HG03097 (cell line): ENCODE data around the gene SCOC.

Experiments used
- ATAC-seq: cut with Tn5 transposase; IDR thresholded peaks from one replicate; pipeline ENCODE4 v1.9.1; 2021; ENCODE audit not compliant: unreplicated experiment, low FRiP score

The SCOC gene

DNA sequence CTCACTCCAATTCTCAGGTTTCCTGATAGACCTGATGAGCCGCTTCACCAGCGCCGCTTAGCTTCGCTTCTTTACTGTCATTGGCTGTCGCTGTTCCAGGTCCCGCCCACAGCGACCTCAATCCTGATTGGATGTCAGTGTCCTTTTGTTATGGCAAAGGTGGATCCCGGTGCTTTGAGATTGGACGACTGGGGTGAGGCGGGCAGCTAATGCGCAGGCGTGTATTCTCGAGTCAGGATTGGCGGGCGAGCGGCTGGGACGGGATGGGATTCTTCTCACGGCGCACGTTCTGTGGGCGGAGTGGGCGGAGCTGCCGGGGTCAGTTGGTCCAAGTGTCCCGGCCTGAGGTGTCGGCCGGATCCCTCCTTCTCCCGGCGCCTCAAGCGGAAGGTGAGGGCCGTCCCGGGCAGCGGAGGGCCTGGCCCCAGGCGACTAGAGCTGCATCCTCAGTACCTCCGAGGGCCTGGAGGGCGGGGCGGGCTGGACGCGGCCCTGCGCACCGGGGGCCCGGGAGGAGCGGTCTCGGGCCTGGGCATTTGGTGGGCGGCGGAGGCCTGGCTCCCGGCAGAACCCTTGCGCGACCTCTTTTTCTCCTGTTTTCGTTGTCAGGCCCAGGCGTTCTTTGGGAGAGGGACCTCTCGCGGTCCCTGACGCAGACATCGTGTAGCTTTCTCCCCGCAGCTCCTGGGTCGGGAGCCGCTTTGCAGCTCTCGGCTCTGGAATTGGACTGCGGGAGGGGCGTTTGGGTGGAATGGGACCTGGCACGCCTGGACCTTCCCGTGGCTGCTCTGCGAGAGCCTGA lies at the start of gene SCOC:
Gene SCOC (plus strand): TSS at position 319 of the 802 bp plus-strand sequence. CDS start 5,525 bp downstream, outside the sequence.
- peak; percentile 95 for ATAC-seq

DNA sequence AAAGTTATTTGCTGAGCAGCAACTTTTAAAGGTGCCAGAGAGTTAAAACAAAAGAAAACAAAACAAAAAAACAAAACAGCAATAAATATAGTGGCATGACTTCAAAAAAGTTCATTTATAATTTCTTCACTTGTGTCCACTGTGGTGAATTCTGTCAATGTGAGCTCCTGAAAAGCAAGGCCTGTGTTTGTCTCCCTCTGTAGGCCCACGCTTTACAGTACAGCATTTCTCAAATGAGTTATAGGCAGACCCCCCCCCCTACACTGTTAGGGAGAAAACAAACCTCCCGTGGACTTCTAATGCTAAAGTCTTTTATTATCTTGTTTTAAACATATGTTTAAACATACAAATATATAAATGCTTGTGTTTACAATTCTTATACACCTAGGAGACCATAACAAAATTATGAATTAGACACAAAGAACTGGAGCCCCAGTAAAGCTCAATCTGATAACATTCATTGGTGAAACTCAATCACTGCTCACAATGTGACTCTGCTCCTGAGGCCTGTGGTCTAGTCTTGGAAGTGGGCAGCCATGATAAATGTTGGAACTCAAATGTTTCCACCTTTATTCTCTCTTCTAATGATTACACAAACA lies 47.0 kb upstream of the SCOC start:
- ATAC-seq = no peak

DNA sequence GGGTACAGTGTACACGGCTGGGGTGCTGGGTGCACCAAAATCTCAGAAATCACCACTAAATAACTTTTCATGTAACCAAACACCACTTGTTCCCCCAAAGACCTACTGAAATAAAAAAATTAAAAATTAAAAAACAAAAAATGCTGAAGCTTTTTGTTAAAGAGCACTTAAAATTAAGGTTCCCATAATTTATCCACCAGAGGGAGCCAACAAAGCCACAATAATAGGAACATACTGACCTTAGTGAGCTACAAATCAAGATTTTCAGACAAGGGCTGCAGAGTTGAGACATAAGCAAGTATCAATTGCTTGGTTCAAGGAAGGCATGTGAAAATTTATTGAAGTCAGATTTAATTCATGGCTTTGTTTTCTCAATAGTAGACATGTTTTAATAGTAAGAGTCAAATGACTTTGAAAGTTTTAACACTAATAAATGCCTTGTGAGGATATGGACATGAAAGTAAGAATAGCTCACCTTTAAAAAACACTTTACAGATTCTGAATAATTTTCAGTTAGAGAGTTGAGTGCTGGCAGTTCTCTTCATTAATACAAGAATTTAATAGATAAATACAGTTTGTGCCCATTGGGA lies 43.0 kb upstream of the SCOC start:
- ATAC-seq = no peak

DNA sequence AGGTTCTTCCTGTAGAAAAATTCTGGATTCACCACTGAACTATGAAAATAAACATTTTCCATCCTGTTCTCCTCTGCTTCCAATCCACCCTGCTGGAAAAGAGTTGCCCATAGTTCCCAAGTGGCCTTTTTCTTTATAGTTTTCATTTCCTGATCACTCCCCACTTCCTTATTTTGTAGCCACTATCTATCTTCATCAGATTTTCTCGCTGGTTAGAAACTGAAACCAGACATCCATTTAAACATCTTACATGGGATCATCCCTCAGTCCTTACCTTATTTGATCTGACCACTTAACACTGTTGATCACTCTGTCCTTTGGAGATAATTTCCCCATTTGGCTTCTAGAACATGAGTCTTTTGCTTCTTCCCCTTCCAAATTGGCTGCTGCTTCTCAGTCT lies 42.2 kb upstream of the SCOC start:
- no peak for ATAC-seq

DNA sequence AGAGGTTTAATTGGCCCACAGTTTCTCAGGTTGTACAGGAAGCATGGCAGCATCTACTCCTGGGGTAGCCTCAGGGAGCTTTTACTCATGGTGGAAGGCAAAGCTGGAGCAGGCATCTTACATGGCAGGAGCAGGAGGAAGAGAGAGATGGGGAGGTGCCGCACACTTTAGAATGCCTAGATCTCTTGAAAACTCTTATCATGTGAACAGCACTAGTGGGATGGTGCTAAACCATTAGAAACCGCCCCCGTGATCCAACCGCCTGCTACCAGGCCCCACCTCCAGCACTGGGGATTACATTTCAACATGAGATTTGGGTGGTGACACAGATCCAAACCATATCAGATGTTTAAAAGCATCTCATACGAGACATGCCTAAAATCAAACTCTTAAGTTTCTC lies 41.6 kb upstream of the SCOC start:
- no peak for ATAC-seq

DNA sequence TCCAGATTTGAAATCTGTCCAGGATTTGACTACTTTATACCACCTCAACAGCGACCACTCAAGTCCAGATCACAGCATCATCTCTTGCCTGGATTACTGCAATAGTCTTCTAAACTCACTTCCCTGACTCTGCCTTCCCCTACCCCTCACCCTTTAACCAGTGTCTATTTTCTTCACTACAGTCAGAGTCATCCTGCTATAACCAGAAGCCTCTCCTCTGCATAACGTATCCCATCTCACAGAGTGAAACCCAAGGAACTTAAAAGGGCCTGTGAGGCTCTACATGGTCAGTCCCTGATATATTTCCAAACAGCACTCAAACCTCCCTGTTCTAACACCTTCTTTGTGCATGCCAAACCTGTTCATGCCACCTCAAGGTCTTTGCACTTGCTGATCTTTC lies 40.7 kb upstream of the SCOC start:
- ATAC-seq = no peak

DNA sequence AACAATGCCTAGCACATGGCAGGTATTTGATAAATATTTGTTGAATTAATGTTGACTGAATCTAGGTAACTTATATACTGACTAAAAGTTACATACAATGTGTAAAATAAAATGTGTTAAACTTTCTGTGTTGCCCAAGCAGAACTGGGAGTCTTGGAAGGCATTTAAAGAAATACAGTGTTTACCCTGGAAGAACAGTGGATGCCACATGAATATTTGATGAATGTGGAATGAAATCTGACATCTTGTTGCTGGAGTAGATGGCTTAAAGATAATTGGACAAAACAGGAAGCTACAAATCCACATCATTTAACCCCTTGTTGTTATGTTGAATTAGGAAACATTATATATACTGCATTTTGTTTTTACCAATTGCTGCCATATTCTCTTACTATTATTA lies 39.9 kb upstream of the SCOC start:
- no peak for ATAC-seq

DNA sequence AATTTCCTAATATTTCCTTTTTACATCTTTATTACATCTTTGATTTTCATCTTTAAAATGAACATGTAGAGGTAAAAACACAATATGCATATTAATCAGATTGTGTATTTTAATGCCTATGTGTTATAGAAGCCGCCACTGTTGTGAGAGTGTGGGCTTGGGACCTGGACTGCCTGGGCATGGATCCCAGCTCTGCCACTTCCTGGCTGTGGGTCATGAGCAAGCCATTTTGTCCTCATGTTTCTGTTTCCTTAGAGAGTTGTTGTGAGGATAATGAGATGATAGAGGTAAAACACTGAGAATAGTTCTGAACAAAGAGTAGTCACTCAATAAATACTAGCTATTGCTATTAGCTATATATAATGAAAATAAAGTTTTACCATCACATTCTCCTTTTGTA lies 38.4 kb upstream of the SCOC start:
- ATAC-seq = no peak

DNA sequence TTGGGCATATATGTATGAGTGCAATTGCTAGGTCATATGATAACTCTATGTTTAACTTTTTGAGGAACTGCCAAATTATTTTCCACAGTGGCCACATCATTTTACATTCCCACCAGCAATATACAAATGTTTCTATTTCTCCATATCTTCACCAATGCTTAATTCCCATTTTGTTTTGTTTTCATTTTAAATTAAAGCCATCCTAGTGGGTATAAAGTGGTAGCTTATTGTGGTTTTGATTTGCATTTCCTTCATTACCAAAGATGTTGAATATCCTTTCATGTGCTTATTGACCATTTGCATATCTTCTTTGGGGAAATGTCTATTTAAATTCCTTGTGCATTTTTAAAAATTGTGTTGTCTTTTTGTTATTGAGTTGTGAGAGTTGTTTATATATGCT lies 36.7 kb upstream of the SCOC start:
- no peak for ATAC-seq

DNA sequence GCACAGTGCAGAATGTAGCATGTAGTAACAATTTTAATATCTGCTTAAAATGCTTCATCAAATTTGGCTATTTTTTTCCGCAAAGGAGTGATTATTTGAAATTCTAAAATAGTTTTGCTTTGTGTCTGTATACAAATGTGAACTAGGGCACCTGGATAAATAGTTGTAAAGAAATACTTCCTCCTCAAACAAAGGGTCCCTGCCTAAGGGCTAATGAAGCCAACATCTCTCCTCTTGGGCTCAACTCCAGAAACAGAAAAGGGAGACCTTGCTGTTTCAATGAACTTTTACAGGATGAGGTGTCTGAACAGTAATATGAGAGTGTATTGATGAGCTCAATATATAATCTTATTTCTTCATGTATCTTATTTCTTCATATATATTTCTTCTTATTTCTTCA lies 30.8 kb upstream of the SCOC start:
- no peak for ATAC-seq

DNA sequence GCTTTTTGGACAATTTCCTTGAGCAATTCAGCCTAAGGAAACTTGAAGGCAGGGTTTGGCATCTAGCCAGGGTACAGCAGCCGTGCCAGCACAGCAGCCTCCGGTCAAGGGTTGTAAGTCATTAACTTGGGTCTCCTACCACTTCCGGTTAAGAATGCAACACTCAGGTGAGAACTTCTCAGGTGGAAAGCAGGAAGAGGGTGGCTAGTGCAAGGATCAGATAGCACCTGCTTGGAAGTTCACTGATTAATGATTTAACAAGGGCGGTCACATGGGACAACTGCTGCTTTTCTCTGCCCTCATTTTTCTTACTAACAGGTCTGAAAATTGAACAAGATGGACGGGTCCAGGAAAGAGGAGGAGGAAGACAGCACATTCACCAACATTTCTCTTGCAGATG lies 30.1 kb upstream of the SCOC start:
- ATAC-seq = peak; percentile 94

DNA sequence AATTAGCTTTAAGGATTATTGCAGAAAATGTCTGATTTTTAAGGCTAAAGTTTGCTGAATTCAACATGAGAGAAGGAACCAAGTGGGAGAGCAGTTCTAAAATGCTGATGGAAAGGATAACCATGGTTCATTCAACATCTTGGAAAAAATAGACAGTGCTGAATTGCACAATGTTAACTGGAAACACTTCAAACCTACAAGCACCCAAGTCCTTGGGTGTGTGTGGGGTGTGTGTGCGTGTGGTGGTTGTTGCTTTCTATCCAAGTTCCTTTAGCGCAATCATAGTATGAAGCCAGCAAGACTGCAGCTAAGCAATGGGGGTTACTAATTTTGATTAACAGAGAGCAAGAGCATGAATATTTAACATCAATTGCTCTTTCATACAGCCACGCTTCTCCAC lies 29.3 kb upstream of the SCOC start:
- no peak for ATAC-seq

DNA sequence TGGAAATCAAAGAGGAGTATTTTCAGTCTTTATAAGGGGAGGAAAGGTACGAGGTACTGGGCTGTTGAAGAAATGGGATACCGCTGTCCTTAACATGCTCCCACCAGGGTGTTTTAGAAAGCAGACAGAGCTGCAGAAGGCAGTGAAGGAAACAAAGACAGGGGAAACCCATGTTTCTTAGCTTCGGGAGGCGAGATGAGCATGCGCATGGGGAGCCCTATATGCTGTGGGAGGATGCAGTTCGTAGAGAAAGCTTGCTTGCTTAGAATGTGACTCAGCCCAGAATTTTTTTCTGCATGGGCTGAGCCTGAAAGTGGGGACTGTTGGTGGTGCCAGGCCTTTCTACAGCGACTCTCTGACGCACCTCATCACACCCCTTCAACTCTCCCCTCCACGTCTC lies 28.8 kb upstream of the SCOC start:
- ATAC-seq = no peak

DNA sequence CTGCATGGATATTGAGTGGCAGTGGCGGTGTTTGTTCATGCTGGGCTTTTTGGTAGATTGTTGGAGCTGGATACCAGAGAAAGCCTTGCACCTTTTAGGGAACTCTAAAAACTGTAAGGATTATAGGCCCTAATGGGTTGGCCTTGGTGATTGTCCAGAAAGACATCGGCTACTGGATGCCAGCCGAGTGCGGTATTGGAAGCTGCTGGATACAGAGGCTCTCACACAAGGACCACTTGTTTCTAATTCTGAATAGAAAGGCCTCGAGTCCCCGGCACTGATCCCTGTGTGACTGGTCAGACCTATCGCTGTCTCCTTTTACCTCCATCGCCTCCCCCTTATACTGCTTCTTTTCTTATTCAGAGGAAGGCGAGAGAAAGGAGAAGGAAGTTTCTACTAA lies 27.3 kb upstream of the SCOC start:
- ATAC-seq = no peak

DNA sequence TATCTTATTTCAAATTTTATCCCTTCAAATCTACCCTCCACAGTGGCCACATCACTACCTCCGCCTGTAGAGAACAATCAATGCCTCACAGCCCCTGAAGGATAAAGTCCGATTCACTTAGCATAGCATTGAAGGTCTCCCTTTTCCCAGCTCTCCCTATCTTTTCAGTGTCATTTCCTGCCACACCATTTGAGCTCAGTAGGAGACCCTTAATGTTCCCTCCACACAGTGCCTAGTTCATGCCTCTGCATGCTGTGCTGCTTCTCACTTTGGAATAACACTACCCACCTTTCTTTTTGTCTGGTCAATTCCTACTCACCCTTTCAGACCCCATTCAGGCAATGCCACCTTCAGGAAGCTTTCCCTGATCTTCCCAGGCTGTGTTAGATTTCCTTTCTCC lies 23.6 kb upstream of the SCOC start:
- no peak for ATAC-seq

DNA sequence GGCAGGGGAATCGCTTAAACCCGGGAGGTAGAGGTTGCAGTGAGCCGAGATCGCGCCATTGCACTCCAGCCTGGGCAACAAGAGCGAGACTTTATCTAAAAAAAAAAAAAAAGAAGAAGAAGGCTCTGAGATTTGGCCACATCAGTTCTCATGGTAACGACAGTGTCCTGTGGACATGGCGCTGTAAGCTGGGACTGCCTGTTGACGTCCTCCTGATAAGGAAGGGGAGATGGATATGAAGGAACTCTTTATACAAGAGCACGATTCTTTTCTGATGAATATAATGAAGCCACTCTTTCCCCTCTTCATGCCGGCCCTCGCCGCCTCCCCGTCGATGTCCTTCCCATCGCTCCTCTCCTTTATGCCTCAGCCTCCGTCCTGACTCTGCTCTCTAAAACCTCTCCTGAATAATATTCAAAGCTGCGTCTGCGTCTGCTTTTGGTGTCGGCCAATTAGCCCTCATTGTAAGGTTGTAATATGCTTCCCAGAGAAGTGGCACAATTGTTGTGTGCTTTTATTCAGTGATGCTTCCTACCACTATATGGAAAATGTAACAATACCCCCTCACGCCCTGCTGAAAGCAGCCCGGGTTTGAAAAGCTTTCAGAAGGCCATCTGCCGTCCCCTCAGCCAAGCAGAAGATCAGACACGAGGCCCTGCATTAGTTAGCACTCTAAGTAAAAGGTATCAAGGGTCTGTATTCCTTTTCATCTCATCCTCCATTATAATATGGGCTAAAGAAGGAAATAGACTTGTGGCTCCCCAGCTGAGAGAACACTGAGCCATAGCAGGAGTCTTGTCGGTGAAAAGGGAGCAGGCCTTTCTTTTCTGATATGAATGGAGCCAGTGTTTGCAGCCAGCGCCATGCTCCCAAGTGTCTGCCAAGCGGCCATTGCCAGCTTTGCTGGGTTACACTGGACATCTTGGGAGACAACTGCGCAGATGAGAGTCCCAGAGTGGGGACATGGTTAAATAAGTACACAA lies 22.1 kb upstream of the SCOC start:
- no peak for ATAC-seq

DNA sequence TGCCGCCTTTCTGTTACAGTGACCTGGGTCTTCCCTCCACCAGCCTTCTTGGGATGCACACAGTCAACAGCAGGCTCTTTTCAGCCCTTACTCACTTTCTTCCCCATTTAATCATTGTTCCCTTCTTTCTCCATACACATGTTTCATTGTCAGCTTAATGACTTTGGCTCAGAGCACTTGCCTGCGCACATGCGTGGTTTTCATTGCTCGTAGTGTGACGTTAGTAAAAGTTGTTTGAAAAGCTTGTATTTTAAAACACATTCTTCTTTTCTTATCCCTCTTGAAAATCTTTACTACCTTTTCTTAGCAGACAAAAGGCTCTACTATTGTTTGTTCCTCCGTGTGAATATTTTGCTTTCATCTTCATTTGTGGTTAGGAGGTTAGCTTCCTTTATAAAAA lies 19.7 kb upstream of the SCOC start:
- no peak for ATAC-seq

DNA sequence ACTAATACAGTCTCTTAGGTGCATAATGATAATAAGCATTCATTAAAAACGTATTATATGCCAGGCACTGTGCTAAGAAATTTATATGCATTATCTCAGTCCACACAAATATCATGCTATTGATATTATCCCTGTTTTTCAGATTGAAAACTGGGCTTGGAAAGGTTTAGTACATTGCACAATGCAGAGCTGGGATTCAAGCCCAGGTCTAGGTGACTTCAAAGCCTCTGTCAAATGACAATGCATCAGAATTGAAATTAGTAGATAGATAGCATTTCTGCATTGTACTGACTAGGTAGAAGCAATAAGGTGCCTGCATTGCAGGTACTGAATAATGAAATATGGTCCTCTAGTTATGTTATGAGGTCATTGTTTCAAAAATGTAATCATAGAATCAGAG lies 18.2 kb upstream of the SCOC start:
- no peak for ATAC-seq

DNA sequence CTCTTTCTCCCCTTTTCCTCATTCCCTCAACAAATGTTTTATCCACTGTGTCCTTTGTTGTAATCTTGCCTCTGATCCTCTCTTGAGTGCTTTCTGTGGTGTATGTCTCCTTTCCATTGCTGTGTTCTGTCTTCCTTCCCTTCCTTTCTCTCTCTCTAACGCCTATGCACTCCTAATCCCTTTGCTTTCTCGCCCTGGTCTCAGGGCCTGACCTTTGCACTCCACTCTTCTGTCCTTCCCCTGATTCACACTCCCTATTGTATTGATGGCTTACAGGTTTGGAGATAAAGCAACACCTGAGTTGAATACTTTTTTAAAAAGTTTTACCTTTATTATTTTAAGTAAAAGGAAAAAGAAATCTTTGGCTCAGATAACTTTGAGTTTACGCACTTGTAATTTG lies 15.6 kb upstream of the SCOC start:
- no peak for ATAC-seq

DNA sequence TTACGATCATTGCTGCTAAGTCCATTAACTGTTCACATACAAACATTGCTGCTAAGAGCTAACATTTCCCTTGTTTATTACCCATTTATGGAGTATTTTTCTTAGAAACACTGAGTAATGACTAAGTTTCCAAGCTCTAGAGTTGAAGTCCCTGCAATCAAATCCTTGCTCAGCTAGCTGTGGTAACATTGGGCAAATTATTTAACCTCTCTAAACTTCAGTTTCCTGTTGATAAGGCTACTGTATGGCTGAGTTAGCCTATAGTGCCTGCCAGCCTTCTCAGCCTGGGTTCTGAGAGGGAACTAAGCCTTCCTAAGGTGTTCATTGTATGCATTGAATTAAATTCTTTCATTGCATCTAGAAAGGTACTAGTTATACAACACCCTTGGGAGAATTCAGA lies 15.2 kb upstream of the SCOC start:
- ATAC-seq = no peak
